Amniotic stem cell (primary cell): ENCODE results near the gene RPL29.

ENCODE experiments used
- DNase-seq: peaks from one replicate; lab custom pipeline; 2025; lab: John Stamatoyannopoulos, UW

Gene RPL29

GRCh38 chr3:52025453-52025852 lies 29.8 kb upstream of the RPL29 start:
- DNase-seq = no peak

GRCh38 chr3:52024765-52025452 lies 29.2 kb upstream of the RPL29 start:
- no peak for DNase-seq

DNA sequence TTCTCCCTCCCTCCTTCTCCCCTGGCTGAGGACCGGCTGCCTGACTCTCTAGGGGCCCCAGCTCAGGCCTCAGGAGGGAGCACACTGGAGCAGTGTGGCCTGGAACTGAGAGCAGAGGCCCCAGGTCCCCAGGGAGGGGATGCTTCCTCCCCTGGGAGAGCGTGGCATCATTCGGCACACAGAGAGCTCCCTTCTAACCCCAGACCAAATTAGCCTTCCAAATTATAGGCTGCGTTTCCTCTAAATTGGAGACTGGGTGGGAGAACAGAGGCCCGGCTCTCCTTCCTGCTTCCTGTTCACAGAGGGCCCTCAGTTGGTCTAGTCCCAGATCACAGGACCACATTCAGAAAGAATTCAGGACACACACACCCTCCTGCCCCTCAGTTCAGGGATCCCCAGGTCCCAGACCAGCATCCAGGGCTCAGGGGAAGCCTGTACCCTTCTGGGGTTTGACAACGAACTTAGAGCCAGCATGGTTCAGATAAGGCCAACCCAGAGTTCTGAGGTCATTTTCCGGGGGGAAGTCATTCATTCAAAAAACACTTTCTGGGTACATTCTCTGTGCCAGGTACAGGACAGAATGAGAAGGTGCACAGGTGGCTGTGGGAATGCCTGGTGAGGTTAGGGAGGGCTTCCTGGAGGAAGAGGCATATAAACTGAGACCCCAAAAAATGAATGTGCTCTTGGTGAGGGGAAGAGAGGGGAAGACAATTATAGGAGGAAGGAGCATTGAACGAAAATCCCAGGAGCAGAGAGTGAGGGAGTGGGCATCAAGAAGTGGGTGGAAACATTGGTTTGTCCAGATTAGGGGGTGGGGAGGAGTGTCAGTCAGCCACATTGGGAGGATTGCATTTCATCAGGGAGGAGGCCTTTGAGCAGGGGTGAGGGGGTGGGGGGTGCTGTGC lies 28.4 kb upstream of the RPL29 start:
- DNase-seq = no peak

DNA sequence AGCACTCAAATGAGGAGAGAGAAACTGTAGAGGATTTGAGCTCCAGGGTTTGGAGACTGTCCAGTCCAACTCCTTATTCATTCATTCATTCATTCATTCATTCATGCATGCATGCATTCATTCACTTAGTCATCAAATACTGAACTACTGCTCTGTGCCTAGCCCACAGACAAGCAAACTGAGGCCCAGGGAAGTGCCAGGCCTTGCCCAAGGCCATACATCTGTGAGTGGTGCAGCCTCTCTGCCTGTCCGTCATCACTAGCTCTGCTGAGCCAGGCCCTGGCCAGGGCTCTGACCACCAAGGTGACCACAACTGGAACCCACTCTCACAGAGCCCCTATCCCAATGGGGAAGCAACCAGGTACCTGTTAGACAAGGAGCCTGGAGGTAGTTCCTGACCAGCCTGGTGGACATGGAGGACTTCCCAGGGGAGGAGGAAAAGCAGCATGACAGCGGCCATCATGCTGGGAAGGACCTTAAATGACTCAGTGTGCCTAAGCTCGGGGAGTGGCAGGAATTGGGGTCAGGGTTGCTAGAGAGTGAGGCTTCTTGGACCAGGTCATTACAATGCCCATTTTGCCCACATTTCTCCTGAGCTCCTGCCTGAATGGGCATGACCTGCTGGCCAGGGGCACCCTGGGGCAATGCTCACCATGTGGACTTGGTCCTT lies 27.5 kb upstream of the RPL29 start:
- no peak for DNase-seq

GRCh38 chr3:52022323-52023100 lies 26.8 kb upstream of the RPL29 start:
- DNase-seq = no peak

DNA sequence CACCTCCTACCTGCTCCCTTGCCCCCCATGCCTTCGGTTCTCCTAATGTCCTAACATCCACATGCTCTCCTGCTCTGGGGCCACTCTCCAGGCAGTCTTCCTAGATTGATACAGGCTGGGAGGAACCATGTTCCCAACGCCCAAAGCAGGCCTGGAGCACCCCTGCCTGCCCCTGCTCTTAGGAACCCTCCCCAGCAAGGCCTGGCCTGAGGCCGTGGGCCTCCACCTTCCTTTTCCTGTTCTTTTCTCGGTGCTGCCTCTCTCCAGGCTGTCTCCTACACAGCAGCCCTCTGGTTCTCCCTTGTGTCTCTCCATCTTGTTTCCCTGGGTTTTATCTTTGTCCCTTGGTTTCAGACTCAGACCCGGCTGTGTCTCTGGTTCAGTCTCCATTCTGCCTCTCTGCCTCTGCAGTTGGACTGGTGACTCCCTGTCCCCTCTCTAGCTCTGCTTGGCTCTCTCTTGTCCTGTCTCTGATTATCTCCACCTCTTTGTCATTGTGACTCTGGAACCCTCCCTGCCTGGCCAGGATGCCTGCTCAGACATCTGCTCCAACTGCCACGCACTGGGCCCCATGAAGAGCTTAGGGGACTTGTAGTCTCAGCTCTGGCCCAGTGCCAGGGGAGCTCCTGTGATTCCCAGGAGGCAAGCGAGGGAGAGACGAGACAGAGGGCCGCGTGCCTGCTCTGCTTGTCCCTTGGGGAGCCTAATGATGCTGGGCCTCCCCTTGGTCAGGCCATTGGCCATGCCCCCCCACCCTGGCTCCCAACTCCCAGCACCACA lies 26.0 kb upstream of the RPL29 start:
- DNase-seq = no peak

- no peak for DNase-seq
Observed at GRCh38 chr3:52020796-52021195, 25.1 kb upstream of the RPL29 start.

DNA sequence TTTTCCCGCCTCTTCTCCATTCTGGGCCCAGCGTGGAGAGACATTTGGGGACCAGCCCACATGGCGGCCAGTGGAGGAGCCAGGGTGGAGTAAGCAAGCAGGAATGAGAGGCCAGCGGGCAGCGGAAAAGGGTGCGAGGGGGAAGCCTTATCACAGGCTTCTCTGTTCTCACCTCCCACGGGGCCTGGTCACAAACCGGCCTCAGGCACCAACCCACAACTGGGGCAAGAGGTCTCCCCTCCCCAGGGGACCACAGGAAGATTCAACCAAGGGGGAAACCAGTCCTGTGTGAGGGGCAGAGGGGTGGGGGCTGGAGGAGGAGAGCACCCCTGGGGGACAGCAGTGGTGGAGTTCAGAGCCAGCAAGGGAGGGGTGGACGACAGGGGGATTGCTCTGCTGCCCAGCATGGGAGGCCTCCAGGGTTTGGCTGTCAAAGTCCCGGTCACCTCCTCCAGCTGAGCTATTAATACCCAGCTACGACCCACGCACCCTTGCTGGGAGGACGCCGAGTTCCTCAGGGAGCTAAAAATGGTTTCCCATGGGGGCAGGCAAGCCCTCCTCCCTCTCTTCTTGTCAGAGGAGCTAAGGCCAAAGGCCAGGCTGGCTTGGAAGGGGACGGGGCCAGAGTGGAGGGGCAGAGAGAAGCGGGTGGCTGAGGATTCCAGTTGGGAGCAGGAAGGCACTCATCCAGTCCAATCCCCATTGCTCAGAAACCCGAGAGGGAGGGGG lies 23.8 kb upstream of the RPL29 start:
- no peak for DNase-seq

DNA sequence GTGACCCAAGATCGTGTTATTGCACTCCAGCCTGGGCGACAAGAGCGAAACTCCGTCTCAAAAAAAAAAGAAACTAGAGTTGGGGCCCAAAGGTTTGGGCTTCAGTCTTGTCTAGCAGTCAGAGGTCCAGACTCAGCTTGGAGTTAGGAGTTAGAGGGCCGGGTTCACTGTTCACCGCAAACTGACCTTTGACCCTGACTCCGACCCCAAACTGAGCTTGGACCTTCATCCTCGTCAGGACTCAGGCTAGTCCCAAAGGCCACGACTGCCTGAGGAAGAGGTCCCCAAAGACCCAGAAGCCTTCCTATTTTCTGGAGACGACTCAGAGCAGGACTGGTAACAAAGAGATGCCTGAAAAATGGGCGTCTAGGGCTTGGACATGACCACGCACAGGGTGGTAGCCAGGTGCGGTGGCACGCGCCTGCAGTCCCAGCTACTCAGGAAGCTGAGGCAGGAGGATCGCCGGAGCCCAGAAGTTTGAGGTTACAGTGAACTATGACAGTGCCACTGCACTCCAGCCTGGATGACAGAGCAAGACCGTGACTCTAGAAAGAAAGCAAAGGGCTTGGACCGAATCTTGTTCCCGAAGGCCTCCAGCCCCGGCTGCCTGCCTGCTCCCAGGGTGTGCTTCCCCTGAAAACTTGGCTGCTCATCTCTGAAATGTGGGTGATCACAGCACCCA lies 22.8 kb upstream of the RPL29 start:
- no peak for DNase-seq

DNA sequence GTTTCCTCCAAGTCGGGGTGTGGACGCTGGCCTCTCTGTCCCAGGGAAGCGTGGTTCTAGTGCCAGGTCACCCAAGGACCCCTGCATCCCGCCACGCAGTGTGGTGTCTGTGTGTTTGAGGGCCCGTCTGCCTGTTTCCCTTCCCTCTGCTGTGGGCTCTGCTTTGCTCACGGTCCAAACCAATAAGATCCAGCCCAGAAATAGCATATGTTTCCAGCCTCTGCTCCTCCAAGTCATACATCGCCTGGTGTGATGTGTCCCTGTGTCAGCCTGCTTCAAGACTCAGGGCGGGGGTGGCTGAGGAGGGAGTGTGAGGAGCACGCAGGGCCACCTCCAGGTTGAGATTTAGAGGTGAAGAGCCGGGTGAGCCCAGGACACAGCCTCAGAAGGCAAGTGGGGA lies 21.9 kb upstream of the RPL29 start:
- DNase-seq = no peak

- DNase-seq = no peak
Observed at GRCh38 chr3:52015438-52016228, 19.9 kb upstream of the RPL29 start.

GRCh38 chr3:52014613-52015012 lies 18.9 kb upstream of the RPL29 start:
- DNase-seq = no peak

DNA sequence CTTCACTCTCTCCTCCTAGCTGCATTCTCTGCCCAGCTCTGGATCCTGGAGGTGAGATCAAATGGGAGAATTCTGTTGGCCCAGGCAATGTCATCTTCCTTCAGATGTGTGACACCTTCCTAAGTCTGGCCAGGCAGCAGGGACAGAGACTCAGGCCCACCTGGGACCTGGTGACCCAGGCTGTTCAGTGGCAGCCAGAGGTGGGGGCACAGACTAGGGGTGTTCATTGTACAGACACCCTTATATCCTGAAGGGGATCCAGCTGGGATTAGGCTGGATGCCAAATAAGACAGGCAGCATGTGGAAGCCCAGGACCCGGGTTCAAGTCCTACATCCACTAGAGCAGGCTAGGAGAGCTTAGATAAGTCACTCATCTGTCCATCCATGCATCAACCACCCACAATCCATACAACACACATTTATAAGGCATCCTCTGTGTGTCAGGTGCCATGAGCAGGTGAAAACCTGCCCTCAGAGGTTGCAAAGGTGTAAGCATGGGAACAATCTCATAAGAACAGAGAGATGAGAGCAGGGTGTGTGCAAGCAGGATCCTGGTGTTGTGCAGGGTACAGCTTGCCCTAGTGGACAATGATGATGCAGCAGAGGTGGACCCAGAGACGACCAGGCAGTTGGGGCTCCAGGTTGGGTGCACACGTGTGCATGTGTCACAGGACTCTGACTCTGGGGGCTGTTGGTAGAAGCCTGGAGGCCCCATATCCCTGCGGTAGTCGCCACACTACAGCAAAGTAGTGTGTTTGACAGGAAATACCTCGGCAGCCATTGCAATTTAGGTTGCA lies 18.3 kb upstream of the RPL29 start:
- no peak for DNase-seq

GRCh38 chr3:52012699-52013098 lies 17.0 kb upstream of the RPL29 start:
- no peak for DNase-seq

DNA sequence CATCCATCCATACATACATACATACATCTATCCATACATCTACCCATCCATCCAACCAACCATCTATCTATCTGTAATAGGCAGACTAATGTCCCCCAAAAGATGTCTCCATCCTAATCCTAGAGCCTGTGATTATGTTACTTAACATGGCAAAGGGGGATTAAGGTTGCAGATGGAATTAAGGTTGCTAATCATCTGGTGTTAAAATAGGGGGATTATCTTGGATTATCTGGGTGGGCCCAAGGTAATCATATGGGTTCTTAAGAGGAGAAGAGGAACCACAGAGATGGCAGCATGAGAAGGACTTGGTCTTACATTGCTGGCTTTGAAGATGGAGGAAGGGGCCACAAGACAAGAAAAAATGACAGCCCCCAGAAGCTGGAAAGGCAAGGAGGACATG lies 14.7 kb upstream of the RPL29 start:
- no peak for DNase-seq

DNA sequence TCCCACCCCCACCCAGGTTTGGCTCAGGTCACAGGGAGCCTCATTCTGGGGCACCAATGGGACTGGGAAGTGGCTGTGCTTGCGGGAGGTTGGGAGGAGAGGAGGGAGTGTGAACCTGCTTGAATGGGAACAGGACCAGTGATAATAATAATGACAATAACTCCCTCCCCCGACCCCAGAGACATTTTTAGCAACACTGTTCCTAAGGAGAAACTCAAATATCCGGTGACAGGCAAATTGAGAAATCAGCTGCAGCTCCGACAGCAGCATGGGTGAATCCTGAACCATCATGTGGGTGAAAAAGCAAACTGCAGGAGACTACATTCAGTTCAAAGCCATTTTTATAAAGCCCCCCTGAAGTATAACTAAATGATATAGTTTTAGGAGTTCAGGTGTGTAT lies 11.6 kb upstream of the RPL29 start:
- DNase-seq = no peak

DNA sequence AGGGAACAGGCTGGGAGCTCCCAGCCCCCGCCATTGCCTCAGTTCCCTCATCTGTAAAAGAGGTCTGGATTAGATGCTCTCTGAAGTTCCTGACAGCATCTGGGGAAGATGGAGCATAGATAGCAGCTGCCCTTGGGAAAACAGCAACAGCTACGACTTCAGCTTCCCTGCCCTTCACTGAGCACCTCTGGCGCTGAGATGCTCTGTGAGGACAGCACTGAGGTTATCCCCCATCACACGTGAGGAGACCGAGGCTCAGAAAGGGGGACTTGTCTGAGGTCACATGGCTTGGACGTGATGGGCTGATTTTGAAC lies 11.1 kb upstream of the RPL29 start:
- no peak for DNase-seq

DNA sequence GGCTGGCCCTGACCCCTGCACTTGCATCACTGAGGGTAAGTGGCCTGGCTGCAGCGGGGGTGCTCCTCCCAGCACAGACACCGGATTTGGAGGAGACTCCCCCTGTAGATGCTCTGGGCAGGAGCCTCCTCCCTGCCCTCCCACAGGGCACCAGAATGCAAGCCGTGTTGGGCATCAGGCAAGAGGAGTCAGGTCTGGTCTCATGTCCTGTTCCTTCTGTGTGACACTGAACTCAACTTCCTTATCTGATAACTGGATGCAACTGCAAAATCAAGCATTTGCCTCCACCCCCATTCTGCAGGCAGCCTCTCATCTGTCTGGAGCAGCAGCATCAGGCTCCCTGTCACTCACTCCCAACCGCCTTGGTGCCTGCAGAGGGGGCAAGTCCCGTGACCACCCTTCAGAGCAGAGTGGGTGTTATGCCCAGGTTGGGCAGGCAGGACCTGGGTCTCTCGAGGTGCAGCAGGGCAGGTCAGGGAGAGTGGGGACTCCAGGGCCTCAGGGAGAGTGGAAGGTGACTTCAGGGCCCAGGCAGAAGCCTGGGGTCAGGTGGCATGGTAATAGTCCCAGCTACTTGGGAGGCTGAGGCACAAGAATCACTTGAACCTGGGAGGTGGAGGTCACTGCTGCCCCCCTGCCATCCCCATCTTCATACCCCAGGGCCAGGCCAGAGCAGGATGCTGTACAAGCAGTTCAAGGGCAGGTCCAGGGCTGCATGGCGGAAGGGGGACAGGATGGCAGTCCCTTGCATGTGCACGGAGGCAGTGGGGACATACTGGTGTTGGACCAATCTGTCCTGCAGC lies 10.5 kb upstream of the RPL29 start:
- DNase-seq = no peak
